ENCODE data around the gene TTC22. TPM values are rescaled to one million over a fixed set of nuclear protein-coding genes. Genes with fewer than 3 reads are reported as not detected.

TTC22 gene
- total RNA-seq, 1 experiment from 2014 or later, result 1.8 TPM

GRCh38 chr1:54842963-54843362, 41.8 kb upstream of the TTC22 start:
- no peak for ATAC-seq
- POLR2A ChIA-PET, result no interaction called here
- DNase-seq (ENCODE audit: low read depth, low spot score), result no peak
- intact Hi-C loops (cut with micrococcal nuclease), result no loop called here
- Histone ChIP-seq H3K4me2 (ENCODE audit: low read length) (no peak overlapping the region), H3K9me3 (ENCODE audit: control insufficient read depth in 1 of 2, insufficient read depth in 1 of 2, low read depth in 1 of 2, low read length in 2 of 2) (no peaks in the 10 kb centered on the region), H2AFZ (ENCODE audit: low read depth, low read length, poor library complexity, severe bottlenecking) (no peak overlapping the region), H3K9ac (ENCODE audit: low read length) (no peak overlapping the region), H3K9me2 (ENCODE audit: insufficient read depth) (no peaks in the 10 kb centered on the region), H3K4me1 (ENCODE audit: control insufficient read depth in 1 of 2, insufficient read depth in 2 of 2, low read length in 2 of 2) (no peaks in the 10 kb centered on the region), H3K36me3 (ENCODE audit: control insufficient read depth in 1 of 2, insufficient read depth in 2 of 2, low read length in 2 of 2) (no peaks in the 10 kb centered on the region), H3K27ac (ENCODE audit: low read depth, low read length) (no peak overlapping the region), H3K4me3 (replicated peaks in 1 of 2; ENCODE audit: low read depth in 1 of 2, low read length in 2 of 2) (no peak overlapping the region), H4K20me1 (ENCODE audit: insufficient read depth) (no peaks in the 10 kb centered on the region), H3K27me3 (ENCODE audit: insufficient read depth, low read length) (no peaks in the 10 kb centered on the region), H3K79me2 (ENCODE audit: insufficient read depth, low read length) (no peaks in the 10 kb centered on the region)
- TF ChIP-seq EZH2 (IDR thresholded peaks at IDR 0.05) (no peak), ZBTB33 (IDR thresholded peaks at IDR 0.05; ENCODE audit: extremely low read depth, insufficient replicate concordance, low read length) (no peak), JUND (IDR thresholded peaks at IDR 0.05) (no peak), CEBPB (IDR thresholded peaks at IDR 0.05; ENCODE audit: low read depth) (no peak)
- BruUV-seq (replicated peaks), result no TSS peak
- RAD21 ChIA-PET (ENCODE audit: low non-redundant PET in 1 of 2, low total read pairs in 2 of 2, uncharacterized antibody in 2 of 2, unreplicated experiment in 2 of 2), result no interaction called here
- CTCF ChIA-PET, result no interaction called here

- no peaks in the 10 kb centered on the region for H3K9me2 ChIP-seq (ENCODE audit: insufficient read depth)
- ChIA-PET CTCF (no interaction called here), POLR2A (no interaction called here), RAD21 (ENCODE audit: low non-redundant PET in 1 of 2, low total read pairs in 2 of 2, uncharacterized antibody in 2 of 2, unreplicated experiment in 2 of 2) (no interaction called here)
- ATAC-seq, result no peak
- DNase-seq (ENCODE audit: low read depth, low spot score), result no peak
- H3K36me3 ChIP-seq (ENCODE audit: control insufficient read depth in 1 of 2, insufficient read depth in 2 of 2, low read length in 2 of 2), result no peaks in the 10 kb centered on the region
- H3K4me3 ChIP-seq (replicated peaks in 1 of 2; ENCODE audit: low read depth in 1 of 2, low read length in 2 of 2), result no peak overlapping the region
- no peaks in the 10 kb centered on the region for H3K27me3 ChIP-seq (ENCODE audit: insufficient read depth, low read length)
- H3K4me1 ChIP-seq (ENCODE audit: control insufficient read depth in 1 of 2, insufficient read depth in 2 of 2, low read length in 2 of 2), result no peaks in the 10 kb centered on the region
- no peak overlapping the region for H3K27ac ChIP-seq (ENCODE audit: low read depth, low read length)
- no peaks in the 10 kb centered on the region for H3K9me3 ChIP-seq (ENCODE audit: control insufficient read depth in 1 of 2, insufficient read depth in 1 of 2, low read depth in 1 of 2, low read length in 2 of 2)
- no peaks in the 10 kb centered on the region for H3K79me2 ChIP-seq (ENCODE audit: insufficient read depth, low read length)
- intact Hi-C loops (cut with micrococcal nuclease), result no loop called here
- no peak overlapping the region for H2AFZ ChIP-seq (ENCODE audit: low read depth, low read length, poor library complexity, severe bottlenecking)
- H4K20me1 ChIP-seq (ENCODE audit: insufficient read depth), result no peaks in the 10 kb centered on the region
- TF ChIP-seq FOSL1 (IDR thresholded peaks at IDR 0.05; ENCODE audit: low read depth), result no peak
- no peak for TF ChIP-seq SP1 (IDR thresholded peaks at IDR 0.05; ENCODE audit: low read depth)
- TF ChIP-seq POLR2A (IDR thresholded peaks at IDR 0.05; ENCODE audit: borderline replicate concordance, extremely low read depth, insufficient read depth, insufficient read length), result no peak
- TF ChIP-seq CTCF (IDR thresholded peaks at IDR 0.05 in 2 of 3, conservative IDR thresholded peaks at IDR 0.05 in 1 of 3; ENCODE audit: borderline replicate concordance in 1 of 3, insufficient read depth in 1 of 3, low read depth in 2 of 3, low read length in 2 of 3), result no peak
- no peak for TF ChIP-seq ATF3 (IDR thresholded peaks at IDR 0.05)
- TF ChIP-seq CBX3 (IDR thresholded peaks at IDR 0.05; ENCODE audit: low read depth), result no peak
- no peak for TF ChIP-seq SIN3A (IDR thresholded peaks at IDR 0.05; ENCODE audit: low read depth)
- TF ChIP-seq TCF7L2 (IDR thresholded peaks at IDR 0.05; ENCODE audit: borderline replicate concordance, extremely low read depth, insufficient read depth, insufficient read length), result no peak
- no peak for TF ChIP-seq SRF (IDR thresholded peaks at IDR 0.05; ENCODE audit: low read depth)
- TF ChIP-seq EZH2 (IDR thresholded peaks at IDR 0.05), result no peak
- no peak overlapping the region for H3K9ac ChIP-seq (ENCODE audit: low read length)
- no peak overlapping the region for H3K4me2 ChIP-seq (ENCODE audit: low read length)
- no TSS peak for BruUV-seq (replicated peaks)
Observed at GRCh38 chr1:54842206-54842915, 41.2 kb upstream of the TTC22 start.
